DND-41 (cell line): ENCODE data around the gene CPED1.

Source experiments
- CTCF ChIP-seq: IDR thresholded peaks from 2 replicates; pipeline ENCODE4 v1.5.1; 2012; ENCODE audit warnings: borderline replicate concordance, low read length, moderate library complexity, mild to moderate bottlenecking; ENCODE audit not compliant: poor library complexity, severe bottlenecking; ENCODE audit errors: extremely low read depth
- EZH2 ChIP-seq: IDR thresholded peaks from 3 replicates; pipeline ENCODE4 v1.6.1; 2012; ENCODE audit warnings: borderline replicate concordance, low read depth, mild to moderate bottlenecking, moderate library complexity, low read length, inconsistent platforms; ENCODE audit not compliant: severe bottlenecking

GRCh38 chr7:121140790-121141189, 152.3 kb downstream of the CPED1 start:
- TF ChIP-seq CTCF (no peak), EZH2 (no peak)
